HepG2 (cell line): ENCODE results near the gene SUN5. TPM values are rescaled to one million over a fixed set of nuclear protein-coding genes. Genes with fewer than 3 reads are reported as not detected.

Experiments
- ARNTL ChIP-seq: sonication (generic); formaldehyde crosslinking; IDR thresholded peaks from 2 replicates; pipeline ENCODE4 v1.4.0; 2020; ENCODE audit warnings: mild to moderate bottlenecking, missing genetic modification reagents
- CREB3 ChIP-seq: sonication (generic); formaldehyde crosslinking; IDR thresholded peaks from 2 replicates; pipeline ENCODE4 v1.5.0; 2020; ENCODE audit warnings: missing genetic modification reagents
- CSRNP2 ChIP-seq: sonication (generic); formaldehyde crosslinking; conservative IDR thresholded peaks from 2 replicates; pipeline ENCODE4 v1.8.0; 2022; ENCODE audit warnings: low read depth, missing genetic modification reagents
- ELF3 ChIP-seq: IDR thresholded peaks from 2 replicates; pipeline ENCODE4 v1.6.1; 2016; ENCODE audit warnings: missing genetic modification reagents, missing compliant biosample characterization
- FOXP4 ChIP-seq: sonication (generic); formaldehyde crosslinking; IDR thresholded peaks from 2 replicates; pipeline ENCODE4 v1.4.0; 2020; ENCODE audit warnings: missing genetic modification reagents
- GATAD1 ChIP-seq: IDR thresholded peaks from 2 replicates; pipeline ENCODE4 v1.6.1; 2016; ENCODE audit warnings: missing genetic modification reagents, missing compliant biosample characterization
- IKZF5 ChIP-seq: IDR thresholded peaks from 2 replicates; pipeline ENCODE4 v1.6.1; 2018; ENCODE audit warnings: missing genetic modification reagents, mild to moderate bottlenecking, missing compliant biosample characterization
- NR1H2 ChIP-seq: sonication (generic); formaldehyde crosslinking; IDR thresholded peaks from 2 replicates; pipeline ENCODE4 v1.8.1; 2022; ENCODE audit warnings: low read depth, missing genetic modification reagents, borderline replicate concordance
- SALL1 ChIP-seq: sonication (generic); formaldehyde crosslinking; IDR thresholded peaks from 2 replicates; pipeline ENCODE4 v1.8.0; 2022; ENCODE audit warnings: mild to moderate bottlenecking, missing genetic modification reagents
- USF2 ChIP-seq, 2 experiments: sonication (generic) in 1 of 2; formaldehyde crosslinking in 1 of 2; IDR thresholded peaks; 2 replicates each; pipeline versions ENCODE4 v1.5.1 to v1.6.1; 2011 to 2020; ENCODE audit warnings: borderline replicate concordance in 1 of 2, low read depth in 1 of 2, low read length in 1 of 2, mild to moderate bottlenecking in 1 of 2, missing genetic modification reagents in 1 of 2, moderate library complexity in 1 of 2
- ZKSCAN1 ChIP-seq: fragments of 150-350 bp; IDR thresholded peaks from 2 replicates; pipeline ENCODE4 v1.6.1; 2014; ENCODE audit warnings: low read length
- ZMYM2 ChIP-seq: sonication (generic); formaldehyde crosslinking; IDR thresholded peaks from 2 replicates; pipeline ENCODE4 v1.8.0; 2022; ENCODE audit warnings: mild to moderate bottlenecking, missing genetic modification reagents
- ZNF256 ChIP-seq: sonication (generic); formaldehyde crosslinking; conservative IDR thresholded peaks from 2 replicates; pipeline ENCODE4 v1.4.0; 2020; ENCODE audit warnings: missing genetic modification reagents
- ZNF414 ChIP-seq: sonication (generic); formaldehyde crosslinking; IDR thresholded peaks from 2 replicates; pipeline ENCODE4 v1.5.0; 2020; ENCODE audit warnings: missing genetic modification reagents
- ZNF460 ChIP-seq: sonication (generic); formaldehyde crosslinking; IDR thresholded peaks from 2 replicates; pipeline ENCODE4 v1.5.1; 2020; ENCODE audit warnings: missing genetic modification reagents, mild to moderate bottlenecking, borderline replicate concordance
- ZNF557 ChIP-seq: sonication (generic); formaldehyde crosslinking; IDR thresholded peaks from 2 replicates; pipeline ENCODE4 v1.4.0; 2020; ENCODE audit warnings: missing genetic modification reagents
- ZNF607 ChIP-seq: sonication (generic); formaldehyde crosslinking; IDR thresholded peaks from 2 replicates; pipeline ENCODE4 v1.5.1; 2020; ENCODE audit warnings: missing genetic modification reagents, mild to moderate bottlenecking, borderline replicate concordance
- ZNF652 ChIP-seq: IDR thresholded peaks from 2 replicates; pipeline ENCODE4 v1.6.1; 2016; ENCODE audit warnings: low read depth, borderline replicate concordance
- ZNF724P ChIP-seq: sonication (generic); formaldehyde crosslinking; IDR thresholded peaks from 2 replicates; pipeline ENCODE4 v1.8.0; 2022; ENCODE audit warnings: missing genetic modification reagents, borderline replicate concordance
- polyA plus RNA-seq, 8 experiments: library from polyadenylated mRNA; depleted of rRNA in 3 of 8; stranded (reverse) in 7 of 8; unstranded in 1 of 8; fragments of >200 nt; fragmentation: Illumina TruSeq in 4 of 8; extraction: Trizol in 4 of 8; gene quantifications; 2 replicates each; pipeline versions ENCODE4 v1.2.1 to v1.2.3, GENCODE V29; 2011 to 2016; ENCODE audit warnings: low read depth in 4 of 8, missing spikeins in 1 of 8, mixed read lengths in 1 of 8; ENCODE audit not compliant: insufficient read depth in 1 of 8
- total RNA-seq, 5 experiments: library from RNA; depleted of rRNA; stranded (reverse); fragments of >200 nt; fragmentation: Illumina TruSeq; extraction: Trizol; gene quantifications; 2 replicates each; pipeline ENCODE4 v1.2.3, GENCODE V29; 2016; ENCODE audit warnings: low read depth in 1 of 5

The SUN5 gene
- total and polyA plus RNA-seq, 2 of the 13 experiments (the other 11 are each of a cell fraction or from before 2014, with no cell fraction given), result not detected

- TF ChIP-seq CREB3 (CRISPR knock-in tag) (no peak), ZMYM2 (no peak), ARNTL (CRISPR knock-in tag) (0 out of 2 replicates have a peak, but pooled peaks have one; percentile 39), ZNF652 (CRISPR knock-in tag) (no peak), CSRNP2 (CRISPR knock-in tag) (no peak), ELF3 (CRISPR knock-in tag) (peak; percentile 6; the same call in 1 of the 2 replicates), USF2 (IDR thresholded peaks at IDR 0.05; ENCODE audit: low read depth, low read length) (no peak), USF2 (CRISPR knock-in tag; IDR thresholded peaks at IDR 0.05; ENCODE audit: borderline replicate concordance) (no peak), FOXP4 (CRISPR knock-in tag) (0 out of 2 replicates have a peak, but pooled peaks have one; percentile 15), NR1H2 (CRISPR knock-in tag) (peak; percentile 69; the same call in 1 of the 2 replicates), ZNF724P (CRISPR knock-in tag) (0 out of 2 replicates have a peak, but pooled peaks have one; percentile 50), SALL1 (CRISPR knock-in tag) (no peak), ZNF256 (CRISPR knock-in tag) (no peak), ZNF607 (CRISPR knock-in tag) (0 out of 2 replicates have a peak, but pooled peaks have one; percentile 22), ZKSCAN1 (no peak), GATAD1 (no peak), ZNF460 (no peak), IKZF5 (CRISPR knock-in tag) (no peak), ZNF414 (CRISPR knock-in tag) (no peak), ZNF557 (CRISPR knock-in tag) (0 out of 2 replicates have a peak, but pooled peaks have one; percentile 6)
Observed at GRCh38 chr20:33026779-33027759, 22.8 kb upstream of the SUN5 start (continued).
